Measurements from ENCODE around the gene PHACTR3.

- no peak for TF ChIP-seq SP2 (IDR thresholded peaks at IDR 0.05; ENCODE audit: low read length)
- no peak for TF ChIP-seq POLR2AphosphoS5 (IDR thresholded peaks at IDR 0.05; ENCODE audit: low read depth, low read length)
- no peak for TF ChIP-seq YY1 (IDR thresholded peaks at IDR 0.05; ENCODE audit: low read depth, low read length)
Observed at GRCh38 chr20:59861401-59861800, 257.1 kb downstream of the PHACTR3 start.
